HCT116 (cell line): ENCODE data around the gene SLC26A2. TPM values are rescaled to one million over a fixed set of nuclear protein-coding genes. Genes with fewer than 3 reads are reported as not detected.

Source experiments
- ATAC-seq: fragments of 200-7000 bp; cut with Tn5 transposase; 2 replicates; pipeline ENCODE4 v1.9.1; 2020; ENCODE audit warnings: mild to moderate bottlenecking, moderate library complexity
- BruUV-seq: library from RNA; stranded (reverse); fragments of 400-500 nt; replicated peaks from 2 replicates; lab custom pipeline; 2021; lab: Mats Ljungman, UMichigan
- CTCF ChIA-PET: fragments of 300-600 bp; sonication (Branson Sonifier 250); formaldehyde crosslinking; loops from one replicate; lab custom pipeline; 2021; ENCODE audit warnings: antibody characterized with exemption; lab: Charles Lee
- POLR2A ChIA-PET: fragments of 300-600, 350-600 bp; sonication (Branson Sonifier 250); formaldehyde crosslinking; loops from one replicate; lab custom pipeline; 2021; ENCODE audit warnings: antibody characterized with exemption; lab: Charles Lee
- RAD21 ChIA-PET, 2 experiments: fragments of 300-600 bp; sonication (Branson Sonifier 250); formaldehyde crosslinking; loops; one replicate each; lab custom pipeline; 2023; ENCODE audit warnings: low total read pairs in 2 of 2; ENCODE audit not compliant: uncharacterized antibody in 2 of 2, unreplicated experiment in 2 of 2, low non-redundant PET in 1 of 2; lab: Charles Lee
- DNase-seq: peaks from one replicate; pipeline ENCODE4 v3.0.0-alpha.2; 2010; ENCODE audit warnings: low read depth, low spot score
- H2AFZ ChIP-seq: fragments of 200-600 bp; shearing (Covaris generic), sonication (generic); 2 replicates; pipeline ENCODE4 v1.6.1; 2017; ENCODE audit warnings: low read depth, mixed run types, mixed read lengths, antibody characterized with exemption, low read length; ENCODE audit not compliant: poor library complexity, severe bottlenecking
- H3K27ac ChIP-seq: 2 replicates; pipeline ENCODE4 v1.5.1; 2012; ENCODE audit warnings: low read depth, low read length
- H3K27me3 ChIP-seq: fragments of 200-600 bp; sonication (generic); 2 replicates; pipeline ENCODE4 v1.6.1; 2016; ENCODE audit warnings: mixed run types, low read length, mixed read lengths; ENCODE audit not compliant: insufficient read depth
- H3K36me3 ChIP-seq, 2 experiments: fragments of 200-500 bp in 1 of 2; fragments of 200-600 bp in 1 of 2; sonication (Bioruptor generic) in 1 of 2; sonication (generic) in 1 of 2; 2 replicates each; pipeline versions ENCODE4 v1.5.1 to v1.6.1; 2014 to 2016; ENCODE audit warnings: low read length in 2 of 2, inconsistent platforms in 1 of 2, mixed read lengths in 1 of 2, mixed run types in 1 of 2; ENCODE audit not compliant: insufficient read depth in 2 of 2, control insufficient read depth in 1 of 2
- H3K4me1 ChIP-seq, 2 experiments: fragments of 200-600 bp in 1 of 2; sonication (generic) in 1 of 2; 2 replicates each; pipeline versions ENCODE4 v1.5.1 to v1.6.1; 2012 to 2017; ENCODE audit warnings: low read length in 2 of 2, inconsistent platforms in 1 of 2, mild to moderate bottlenecking in 1 of 2, mixed read lengths in 1 of 2, mixed run types in 1 of 2, moderate library complexity in 1 of 2; ENCODE audit not compliant: insufficient read depth in 2 of 2, control insufficient read depth in 1 of 2
- H3K4me2 ChIP-seq: fragments of 200-600 bp; sonication (generic); 2 replicates; pipeline ENCODE4 v1.6.1; 2017; ENCODE audit warnings: mixed run types, low read length, mixed read lengths
- H3K4me3 ChIP-seq, 2 experiments: fragments of 200-600 bp in 1 of 2; sonication (generic) in 1 of 2; replicated peaks in 1 of 2; 2 replicates each; pipeline ENCODE4 v1.5.1; 2011 to 2016; ENCODE audit warnings: low read length in 2 of 2, control low read depth in 1 of 2, low read depth in 1 of 2, mild to moderate bottlenecking in 1 of 2, mixed read lengths in 1 of 2, mixed run types in 1 of 2
- H3K79me2 ChIP-seq: fragments of 200-600 bp; sonication (generic); 2 replicates; pipeline ENCODE4 v1.6.1; 2017; ENCODE audit warnings: mild to moderate bottlenecking, mixed run types, low read length, moderate library complexity, mixed read lengths; ENCODE audit not compliant: insufficient read depth
- H3K9ac ChIP-seq: fragments of 200-600 bp; sonication (generic); 2 replicates; pipeline ENCODE4 v1.6.1; 2016; ENCODE audit warnings: low read length, mixed read lengths
- H3K9me2 ChIP-seq: fragments of 200-600 bp; sonication (generic), shearing (Covaris generic); 2 replicates; pipeline ENCODE4 v1.6.1; 2017; ENCODE audit warnings: mixed run types, mild to moderate bottlenecking, moderate library complexity; ENCODE audit not compliant: insufficient read depth
- H3K9me3 ChIP-seq, 2 experiments: fragments of 200-500 bp in 1 of 2; fragments of 200-600 bp in 1 of 2; sonication (Bioruptor generic) in 1 of 2; sonication (generic) in 1 of 2; 2 replicates each; pipeline ENCODE4 v1.6.1; 2014 to 2017; ENCODE audit warnings: low read length in 2 of 2, mixed read lengths in 2 of 2, inconsistent platforms in 1 of 2, low read depth in 1 of 2, mild to moderate bottlenecking in 1 of 2, mixed run types in 1 of 2, moderate library complexity in 1 of 2; ENCODE audit not compliant: control insufficient read depth in 1 of 2, insufficient read depth in 1 of 2
- H4K20me1 ChIP-seq: fragments of 200-600 bp; sonication (generic), shearing (Covaris generic); 2 replicates; pipeline ENCODE4 v1.6.1; 2017; ENCODE audit warnings: mixed run types, mild to moderate bottlenecking, moderate library complexity; ENCODE audit not compliant: insufficient read depth
- CBX3 ChIP-seq: IDR thresholded peaks from 2 replicates; pipeline ENCODE4 v1.6.1; 2012; ENCODE audit warnings: low read depth
- CEBPB ChIP-seq: IDR thresholded peaks from 2 replicates; pipeline ENCODE4 v1.6.1; 2012; ENCODE audit warnings: low read depth
- EGR1 ChIP-seq: IDR thresholded peaks from 2 replicates; pipeline ENCODE4 v1.6.1; 2012; ENCODE audit warnings: low read depth
- ELF1 ChIP-seq: IDR thresholded peaks from 2 replicates; pipeline ENCODE4 v1.6.1; 2012; ENCODE audit warnings: low read depth, borderline replicate concordance
- EZH2 ChIP-seq: fragments of 200-600 bp; sonication (generic); IDR thresholded peaks from 2 replicates; pipeline ENCODE4 v1.6.1; 2017; ENCODE audit warnings: antibody characterized with exemption, mixed run types
- FOSL1 ChIP-seq: IDR thresholded peaks from 2 replicates; pipeline ENCODE4 v1.6.1; 2012; ENCODE audit warnings: low read depth
- JUND ChIP-seq: IDR thresholded peaks from 2 replicates; pipeline ENCODE4 v1.6.1; 2012
- POLR2A ChIP-seq: IDR thresholded peaks from 2 replicates; pipeline ENCODE4 v1.7.0; 2011; ENCODE audit warnings: borderline replicate concordance; ENCODE audit not compliant: insufficient read depth, insufficient read length; ENCODE audit errors: extremely low read depth
- POLR2AphosphoS5 ChIP-seq: IDR thresholded peaks from 2 replicates; pipeline ENCODE4 v1.6.1; 2011; ENCODE audit warnings: mild to moderate bottlenecking, low read depth, low read length, moderate library complexity
- RAD21 ChIP-seq: IDR thresholded peaks from 2 replicates; pipeline ENCODE4 v1.6.1; 2012; ENCODE audit warnings: low read depth, mild to moderate bottlenecking
- SP1 ChIP-seq: IDR thresholded peaks from 2 replicates; pipeline ENCODE4 v1.6.1; 2012; ENCODE audit warnings: low read depth
- SRF ChIP-seq: IDR thresholded peaks from 2 replicates; pipeline ENCODE4 v1.6.1; 2012; ENCODE audit warnings: low read depth
- TCF7L2 ChIP-seq: IDR thresholded peaks from 2 replicates; pipeline ENCODE4 v1.7.0; 2011; ENCODE audit warnings: borderline replicate concordance, inconsistent platforms; ENCODE audit not compliant: insufficient read depth, insufficient read length; ENCODE audit errors: extremely low read depth
- ZNF274 ChIP-seq: fragments of 200-500 bp; sonication (Bioruptor generic); IDR thresholded peaks from 2 replicates; pipeline ENCODE4 v1.6.1; 2014; ENCODE audit warnings: mild to moderate bottlenecking, low read depth, low read length, inconsistent platforms
- intact Hi-C: fragments of 100-400 bp; cut with micrococcal nuclease; formaldehyde crosslinking; loops from 2 replicates; pipeline ENCODE4 v1.10.0; 2022
- total RNA-seq: library from RNA; stranded (reverse); gene quantifications from one replicate; pipeline ENCODE4 v1.2.1, GENCODE V29; 2021; ENCODE audit not compliant: unreplicated experiment
- TF ChIP-seq, protein P1 (sequence below): IDR thresholded peaks from 2 replicates; pipeline ENCODE4 v1.6.1; 2012
- TF ChIP-seq, protein P2 (sequence below): IDR thresholded peaks from 2 replicates; pipeline ENCODE4 v1.6.1; 2012; ENCODE audit warnings: low read depth
- TF ChIP-seq, protein P3 (sequence below), 3 experiments: fragments of 200-600 bp in 1 of 3; sonication (generic) in 1 of 3; IDR thresholded peaks in 2 of 3; conservative IDR thresholded peaks in 1 of 3; 2 replicates each; pipeline ENCODE4 v1.5.1; 2012 to 2017; ENCODE audit warnings: low read depth in 2 of 3, low read length in 2 of 3, antibody characterized with exemption in 1 of 3, borderline replicate concordance in 1 of 3, control low read depth in 1 of 3, mild to moderate bottlenecking in 1 of 3, mixed read lengths in 1 of 3, mixed run types in 1 of 3, moderate library complexity in 1 of 3; ENCODE audit not compliant: insufficient read depth in 1 of 3
- TF ChIP-seq, protein P4 (sequence below): IDR thresholded peaks from 2 replicates; pipeline ENCODE4 v1.6.1; 2011; ENCODE audit warnings: mild to moderate bottlenecking, low read length, moderate library complexity; ENCODE audit not compliant: insufficient replicate concordance; ENCODE audit errors: extremely low read depth
- TF ChIP-seq, protein P5 (sequence below): IDR thresholded peaks from 2 replicates; pipeline ENCODE4 v1.6.1; 2012

Gene SLC26A2
- total RNA-seq, 1 experiment from 2014 or later: 7.8 TPM

DNA sequence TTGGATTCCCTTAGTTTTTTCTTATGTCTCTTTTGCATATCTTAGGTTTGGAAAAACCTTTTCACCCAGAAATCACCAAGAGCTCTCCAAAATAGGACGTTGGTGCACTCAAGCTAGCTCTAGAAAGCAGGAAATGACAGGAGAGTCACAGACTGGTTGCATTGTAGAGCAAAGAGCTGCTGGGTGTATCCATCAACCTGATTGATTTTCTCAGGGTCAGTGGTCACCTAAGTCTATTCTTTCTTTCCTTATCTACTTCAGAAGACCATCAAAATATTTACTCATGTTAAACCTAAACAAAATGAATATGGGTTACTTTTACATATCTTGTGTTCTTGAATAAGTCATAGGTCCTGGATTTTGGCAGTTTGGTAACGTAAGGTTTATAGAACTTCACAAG is 14.9 kb downstream of the SLC26A2 start (continued):
- no peak for TF ChIP-seq EZH2

DNA sequence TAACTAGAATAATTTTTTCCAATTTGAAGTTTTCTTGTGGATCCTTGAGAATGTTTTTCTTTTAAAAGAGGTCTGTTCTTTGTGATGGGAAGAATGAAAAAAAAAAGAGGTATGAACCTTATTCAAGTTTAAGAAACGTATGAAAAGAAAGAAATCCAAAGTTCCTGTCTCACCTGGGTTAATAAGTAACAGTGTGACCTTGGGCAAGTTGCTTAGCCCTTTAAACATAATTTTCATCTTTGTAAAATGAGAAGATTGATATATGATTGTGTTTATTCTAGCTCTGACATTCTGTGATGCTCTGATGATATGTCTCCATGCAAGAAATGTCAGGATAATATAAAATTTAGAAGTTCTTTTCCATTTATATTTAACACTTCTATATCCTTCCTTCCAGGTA is 19.3 kb downstream of the SLC26A2 start:
- BruUV-seq: no TSS peak
- ATAC-seq (no peak), DNase-seq (no peak)
- no peak overlapping the region for H3K4me3 ChIP-seq
- ChIA-PET CTCF (interaction anchor here (1.5 kb wide), 1 partner anchor 11 kb away, joined by 5 read pairs; no protein-coding TSS in a partner anchor), RAD21 (no interaction called here), POLR2A (no interaction called here)
- no peak overlapping the region for H3K27ac ChIP-seq
- H2AFZ ChIP-seq: no peak overlapping the region
- intact Hi-C loops: no loop called here
- no peaks in the 10 kb centered on the region for H4K20me1 ChIP-seq
- H3K79me2 ChIP-seq: no peaks in the 10 kb centered on the region
- no peak overlapping the region for H3K9ac ChIP-seq
- H3K4me1 ChIP-seq: no peaks in the 10 kb centered on the region
- no peaks in the 10 kb centered on the region for H3K9me2 ChIP-seq
- H3K9me3 ChIP-seq: no peaks in the 10 kb centered on the region
- no peaks in the 10 kb centered on the region for H3K27me3 ChIP-seq
- TF ChIP-seq SP1 (no peak), ELF1 (no peak), RAD21 (no peak), FOSL1 (no peak), POLR2A (no peak), EGR1 (no peak), TCF7L2 (no peak), SRF (no peak), CEBPB (no peak), JUND (no peak), EZH2 (no peak), POLR2AphosphoS5 (no peak), CBX3 (no peak), ZNF274 (no peak)
- TF ChIP-seq, protein P1, sequence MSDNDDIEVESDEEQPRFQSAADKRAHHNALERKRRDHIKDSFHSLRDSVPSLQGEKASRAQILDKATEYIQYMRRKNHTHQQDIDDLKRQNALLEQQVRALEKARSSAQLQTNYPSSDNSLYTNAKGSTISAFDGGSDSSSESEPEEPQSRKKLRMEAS: no peak
- TF ChIP-seq, protein P2, sequence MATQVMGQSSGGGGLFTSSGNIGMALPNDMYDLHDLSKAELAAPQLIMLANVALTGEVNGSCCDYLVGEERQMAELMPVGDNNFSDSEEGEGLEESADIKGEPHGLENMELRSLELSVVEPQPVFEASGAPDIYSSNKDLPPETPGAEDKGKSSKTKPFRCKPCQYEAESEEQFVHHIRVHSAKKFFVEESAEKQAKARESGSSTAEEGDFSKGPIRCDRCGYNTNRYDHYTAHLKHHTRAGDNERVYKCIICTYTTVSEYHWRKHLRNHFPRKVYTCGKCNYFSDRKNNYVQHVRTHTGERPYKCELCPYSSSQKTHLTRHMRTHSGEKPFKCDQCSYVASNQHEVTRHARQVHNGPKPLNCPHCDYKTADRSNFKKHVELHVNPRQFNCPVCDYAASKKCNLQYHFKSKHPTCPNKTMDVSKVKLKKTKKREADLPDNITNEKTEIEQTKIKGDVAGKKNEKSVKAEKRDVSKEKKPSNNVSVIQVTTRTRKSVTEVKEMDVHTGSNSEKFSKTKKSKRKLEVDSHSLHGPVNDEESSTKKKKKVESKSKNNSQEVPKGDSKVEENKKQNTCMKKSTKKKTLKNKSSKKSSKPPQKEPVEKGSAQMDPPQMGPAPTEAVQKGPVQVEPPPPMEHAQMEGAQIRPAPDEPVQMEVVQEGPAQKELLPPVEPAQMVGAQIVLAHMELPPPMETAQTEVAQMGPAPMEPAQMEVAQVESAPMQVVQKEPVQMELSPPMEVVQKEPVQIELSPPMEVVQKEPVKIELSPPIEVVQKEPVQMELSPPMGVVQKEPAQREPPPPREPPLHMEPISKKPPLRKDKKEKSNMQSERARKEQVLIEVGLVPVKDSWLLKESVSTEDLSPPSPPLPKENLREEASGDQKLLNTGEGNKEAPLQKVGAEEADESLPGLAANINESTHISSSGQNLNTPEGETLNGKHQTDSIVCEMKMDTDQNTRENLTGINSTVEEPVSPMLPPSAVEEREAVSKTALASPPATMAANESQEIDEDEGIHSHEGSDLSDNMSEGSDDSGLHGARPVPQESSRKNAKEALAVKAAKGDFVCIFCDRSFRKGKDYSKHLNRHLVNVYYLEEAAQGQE: no peak
- TF ChIP-seq, protein P3, sequence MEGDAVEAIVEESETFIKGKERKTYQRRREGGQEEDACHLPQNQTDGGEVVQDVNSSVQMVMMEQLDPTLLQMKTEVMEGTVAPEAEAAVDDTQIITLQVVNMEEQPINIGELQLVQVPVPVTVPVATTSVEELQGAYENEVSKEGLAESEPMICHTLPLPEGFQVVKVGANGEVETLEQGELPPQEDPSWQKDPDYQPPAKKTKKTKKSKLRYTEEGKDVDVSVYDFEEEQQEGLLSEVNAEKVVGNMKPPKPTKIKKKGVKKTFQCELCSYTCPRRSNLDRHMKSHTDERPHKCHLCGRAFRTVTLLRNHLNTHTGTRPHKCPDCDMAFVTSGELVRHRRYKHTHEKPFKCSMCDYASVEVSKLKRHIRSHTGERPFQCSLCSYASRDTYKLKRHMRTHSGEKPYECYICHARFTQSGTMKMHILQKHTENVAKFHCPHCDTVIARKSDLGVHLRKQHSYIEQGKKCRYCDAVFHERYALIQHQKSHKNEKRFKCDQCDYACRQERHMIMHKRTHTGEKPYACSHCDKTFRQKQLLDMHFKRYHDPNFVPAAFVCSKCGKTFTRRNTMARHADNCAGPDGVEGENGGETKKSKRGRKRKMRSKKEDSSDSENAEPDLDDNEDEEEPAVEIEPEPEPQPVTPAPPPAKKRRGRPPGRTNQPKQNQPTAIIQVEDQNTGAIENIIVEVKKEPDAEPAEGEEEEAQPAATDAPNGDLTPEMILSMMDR (IDR thresholded peaks at IDR 0.05 in 2 of 3, conservative IDR thresholded peaks at IDR 0.05 in 1 of 3; ENCODE audit: borderline replicate concordance in 1 of 3, insufficient read depth in 1 of 3, low read depth in 2 of 3, low read length in 2 of 3): no peak
- TF ChIP-seq, protein P4, sequence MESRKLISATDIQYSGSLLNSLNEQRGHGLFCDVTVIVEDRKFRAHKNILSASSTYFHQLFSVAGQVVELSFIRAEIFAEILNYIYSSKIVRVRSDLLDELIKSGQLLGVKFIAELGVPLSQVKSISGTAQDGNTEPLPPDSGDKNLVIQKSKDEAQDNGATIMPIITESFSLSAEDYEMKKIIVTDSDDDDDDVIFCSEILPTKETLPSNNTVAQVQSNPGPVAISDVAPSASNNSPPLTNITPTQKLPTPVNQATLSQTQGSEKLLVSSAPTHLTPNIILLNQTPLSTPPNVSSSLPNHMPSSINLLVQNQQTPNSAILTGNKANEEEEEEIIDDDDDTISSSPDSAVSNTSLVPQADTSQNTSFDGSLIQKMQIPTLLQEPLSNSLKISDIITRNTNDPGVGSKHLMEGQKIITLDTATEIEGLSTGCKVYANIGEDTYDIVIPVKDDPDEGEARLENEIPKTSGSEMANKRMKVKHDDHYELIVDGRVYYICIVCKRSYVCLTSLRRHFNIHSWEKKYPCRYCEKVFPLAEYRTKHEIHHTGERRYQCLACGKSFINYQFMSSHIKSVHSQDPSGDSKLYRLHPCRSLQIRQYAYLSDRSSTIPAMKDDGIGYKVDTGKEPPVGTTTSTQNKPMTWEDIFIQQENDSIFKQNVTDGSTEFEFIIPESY: no peak
- TF ChIP-seq, protein P5, sequence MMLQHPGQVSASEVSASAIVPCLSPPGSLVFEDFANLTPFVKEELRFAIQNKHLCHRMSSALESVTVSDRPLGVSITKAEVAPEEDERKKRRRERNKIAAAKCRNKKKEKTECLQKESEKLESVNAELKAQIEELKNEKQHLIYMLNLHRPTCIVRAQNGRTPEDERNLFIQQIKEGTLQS: no peak
- H3K4me2 ChIP-seq: no peak overlapping the region
- no peaks in the 10 kb centered on the region for H3K36me3 ChIP-seq
